CD4-positive, alpha-beta T cell treated with Interleukin-6 at 100 ng/mL for 8 hours (primary cell): Measurements from ENCODE around the gene GP1BB.
A peak's percentile ranks its signal among the peaks of the same experiment; 100 is the strongest.

Experiments used
- DNase-seq: peaks from one replicate; pipeline ENCODE4 v3.0.0-alpha.2; 2020; ENCODE audit warnings: mixed read lengths, low spot score

The GP1BB gene

DNA sequence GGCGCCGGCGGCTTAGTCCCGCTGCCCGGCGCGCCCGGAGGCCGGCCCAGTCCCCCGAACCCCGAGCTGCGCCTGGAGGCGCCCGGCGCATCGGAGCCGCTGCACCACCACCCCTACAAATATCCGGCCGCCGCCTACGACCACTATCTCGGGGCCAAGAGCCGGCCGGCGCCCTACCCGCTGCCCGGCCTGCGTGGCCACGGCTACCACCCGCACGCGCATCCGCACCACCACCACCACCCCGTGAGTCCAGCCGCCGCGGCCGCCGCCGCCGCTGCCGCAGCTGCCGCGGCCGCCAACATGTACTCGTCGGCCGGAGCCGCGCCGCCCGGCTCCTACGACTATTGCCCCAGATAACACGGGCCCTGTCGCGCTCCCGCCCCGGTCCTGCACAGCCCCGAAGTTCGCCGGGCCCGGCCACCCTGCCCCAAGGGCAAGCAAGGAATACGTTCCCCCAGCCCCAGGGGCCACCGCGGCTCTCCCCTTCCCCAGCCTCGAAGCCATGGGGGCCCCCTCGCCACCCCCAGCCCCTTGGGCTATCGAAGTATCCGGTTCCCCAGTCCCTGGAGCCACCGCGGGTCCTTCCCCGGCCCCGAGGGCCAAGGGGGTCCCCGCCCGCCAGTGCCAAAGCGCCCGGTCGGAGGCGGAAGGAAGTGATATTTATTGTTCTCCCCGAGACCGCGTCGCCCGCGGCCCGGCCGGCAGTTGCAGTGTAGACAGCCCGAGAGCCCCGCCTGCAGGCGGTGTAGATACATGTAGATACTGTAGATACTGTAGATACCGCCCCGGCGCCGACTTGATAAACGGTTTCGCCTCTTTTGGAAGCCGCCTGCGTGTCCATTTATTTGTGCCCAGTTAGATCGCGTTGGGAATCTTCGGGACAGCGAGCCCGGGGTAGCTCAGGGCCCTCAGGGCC is 43.4 kb downstream of the GP1BB start:
- DNase-seq: peak; percentile 17

DNA sequence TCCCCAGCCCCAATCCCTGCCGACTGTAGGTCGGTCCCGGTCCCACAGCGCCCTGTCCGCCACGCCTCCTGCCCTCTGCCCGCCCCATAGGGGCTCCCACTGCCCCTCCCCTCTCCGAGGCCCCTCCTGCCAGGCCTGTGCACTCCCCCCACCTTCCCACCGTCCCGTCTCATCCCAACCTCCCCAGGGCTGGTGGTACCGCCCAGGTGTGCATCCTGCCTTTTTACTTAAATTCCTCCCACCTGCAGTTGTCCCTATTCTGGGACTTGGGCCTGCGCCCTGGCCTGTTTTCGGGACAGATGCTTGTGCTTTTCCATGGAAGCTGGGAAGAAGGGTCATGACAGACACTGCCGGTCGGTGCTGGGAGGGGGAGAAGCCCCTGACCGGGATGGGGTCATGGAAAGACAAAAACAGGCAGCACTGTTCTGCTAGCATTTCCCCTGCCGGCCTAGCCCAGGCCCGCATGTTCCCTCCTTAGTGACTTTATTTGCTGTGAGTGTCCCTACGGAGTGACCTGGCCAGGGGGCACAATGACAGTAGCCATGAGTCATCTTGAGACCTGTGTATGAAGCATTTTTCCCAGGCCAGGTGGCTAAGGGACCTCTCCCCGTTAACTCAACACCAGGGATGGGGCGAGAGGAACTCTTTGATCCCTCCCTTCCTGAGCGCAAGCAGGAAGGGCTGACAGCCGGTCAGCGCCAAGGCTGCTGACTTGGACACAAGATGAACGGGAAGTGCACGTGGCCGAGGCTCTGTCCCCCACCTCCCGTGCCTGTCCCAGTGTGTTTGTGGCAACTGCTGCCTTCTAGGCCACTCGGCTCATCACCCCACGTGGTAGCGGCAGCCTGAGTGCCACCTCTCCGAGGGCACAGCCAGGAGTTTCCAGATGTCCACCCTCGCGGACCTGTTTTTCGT is 44.3 kb downstream of the GP1BB start:
- DNase-seq: no peak

DNA sequence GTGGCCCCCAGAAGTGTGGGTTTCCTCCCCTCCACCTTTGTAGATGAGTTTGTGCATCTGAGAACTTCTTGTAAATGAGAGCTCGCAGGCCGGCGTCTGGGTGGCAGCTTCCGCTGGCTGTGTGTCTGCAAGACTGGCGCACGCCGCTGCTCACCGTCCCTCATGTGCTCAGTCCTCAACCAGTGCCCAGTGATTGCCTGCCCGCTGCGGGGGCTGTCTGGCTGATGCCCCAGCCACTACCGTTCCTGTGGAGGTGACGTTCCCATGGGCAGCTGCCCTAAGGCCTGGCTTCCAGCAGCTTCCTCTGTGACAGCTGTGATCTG is 46.0 kb downstream of the GP1BB start:
- DNase-seq: no peak

DNA sequence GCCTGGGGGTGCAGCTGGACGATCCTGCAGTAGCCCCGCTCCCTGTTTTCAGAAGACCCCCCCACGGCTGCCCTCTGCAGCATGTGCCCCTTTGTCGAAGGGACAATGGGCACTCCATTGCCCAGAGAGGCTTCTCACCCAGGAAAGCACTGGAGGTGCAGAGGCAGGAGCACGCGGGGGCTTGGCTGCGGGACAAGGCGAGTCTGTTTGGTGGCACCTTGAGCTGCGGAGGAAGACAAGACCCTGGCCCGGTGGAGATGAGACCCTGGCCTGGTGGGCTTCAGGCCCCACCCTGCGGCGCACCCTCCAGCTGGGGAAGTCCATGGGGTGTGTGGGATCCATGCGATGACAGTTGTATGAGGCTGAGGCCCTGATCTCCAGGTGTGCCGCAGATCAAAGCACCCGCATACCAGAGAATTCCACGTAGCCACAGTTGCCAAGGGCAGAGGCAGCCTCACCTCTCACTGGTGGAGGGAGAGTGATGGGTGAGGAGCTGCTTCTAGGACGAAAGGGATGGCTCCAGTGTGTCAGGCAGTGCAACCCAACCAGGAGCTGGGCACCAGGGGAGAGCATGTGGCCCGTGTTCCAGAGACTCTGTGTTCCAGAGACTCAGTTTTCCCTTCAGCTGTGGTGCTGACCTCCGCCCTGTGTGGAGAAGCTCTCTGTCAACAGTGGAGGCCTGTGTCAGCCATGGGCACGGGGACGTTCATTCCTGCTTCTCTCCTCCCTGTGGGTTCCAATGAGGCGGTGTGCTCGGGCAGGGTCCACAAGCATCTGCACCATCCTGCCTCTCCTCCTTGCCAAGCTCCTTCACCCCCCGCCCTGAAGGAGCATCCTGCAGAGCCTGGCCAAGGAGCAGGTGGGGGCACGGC is 47.2 kb downstream of the GP1BB start:
- DNase-seq: no peak

DNA sequence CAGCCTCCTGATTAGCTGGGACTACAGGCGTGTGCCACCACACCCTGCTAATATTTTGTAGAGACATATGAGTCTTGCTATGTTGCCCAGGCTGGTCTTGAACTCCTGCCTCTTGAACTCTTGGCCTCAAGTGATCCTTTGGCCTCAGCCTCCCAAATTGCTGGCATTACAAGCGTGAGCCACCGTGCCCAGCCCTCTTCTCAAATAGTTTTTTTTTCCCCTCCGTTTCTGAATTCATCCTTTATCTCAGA is 49.0 kb downstream of the GP1BB start:
- DNase-seq: no peak

DNA sequence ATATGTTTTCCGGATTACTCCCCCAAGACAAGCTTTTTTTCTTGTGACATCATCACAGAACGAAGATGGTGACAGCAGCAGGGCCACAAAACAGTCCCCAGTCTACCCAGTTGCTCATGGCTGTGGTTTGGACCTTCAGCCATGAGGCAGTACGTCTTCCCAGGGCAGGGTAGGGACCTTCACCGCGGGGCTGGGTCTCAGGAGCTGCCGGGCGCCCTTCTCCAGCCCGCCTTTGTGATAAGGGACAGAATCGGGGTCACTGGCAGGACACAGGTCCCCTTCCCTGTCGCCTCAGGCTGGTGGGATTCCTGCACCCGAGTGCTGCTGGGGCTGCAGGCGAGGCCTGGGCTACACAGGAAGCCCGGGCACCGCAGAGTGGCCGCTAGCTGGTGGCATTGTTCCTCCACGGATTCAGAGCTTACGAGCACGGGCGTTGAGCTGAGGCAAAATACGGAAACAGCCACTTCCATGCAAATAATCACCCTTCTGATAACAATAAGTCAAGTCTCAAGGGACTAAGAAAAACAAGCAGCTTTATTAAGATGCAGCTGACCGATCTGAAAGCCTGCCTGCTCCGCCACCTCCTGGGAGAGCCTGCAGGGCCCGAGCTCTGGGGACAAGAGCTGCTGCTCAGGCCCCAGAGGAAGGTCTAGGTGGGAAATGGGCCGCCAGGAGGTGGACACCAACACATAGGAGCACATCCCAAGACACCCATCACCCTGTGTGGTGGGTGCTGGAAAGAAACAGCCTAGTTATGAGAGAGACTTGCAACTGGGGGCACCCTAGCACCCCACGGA is 49.5 kb downstream of the GP1BB start:
- no peak for DNase-seq

DNA sequence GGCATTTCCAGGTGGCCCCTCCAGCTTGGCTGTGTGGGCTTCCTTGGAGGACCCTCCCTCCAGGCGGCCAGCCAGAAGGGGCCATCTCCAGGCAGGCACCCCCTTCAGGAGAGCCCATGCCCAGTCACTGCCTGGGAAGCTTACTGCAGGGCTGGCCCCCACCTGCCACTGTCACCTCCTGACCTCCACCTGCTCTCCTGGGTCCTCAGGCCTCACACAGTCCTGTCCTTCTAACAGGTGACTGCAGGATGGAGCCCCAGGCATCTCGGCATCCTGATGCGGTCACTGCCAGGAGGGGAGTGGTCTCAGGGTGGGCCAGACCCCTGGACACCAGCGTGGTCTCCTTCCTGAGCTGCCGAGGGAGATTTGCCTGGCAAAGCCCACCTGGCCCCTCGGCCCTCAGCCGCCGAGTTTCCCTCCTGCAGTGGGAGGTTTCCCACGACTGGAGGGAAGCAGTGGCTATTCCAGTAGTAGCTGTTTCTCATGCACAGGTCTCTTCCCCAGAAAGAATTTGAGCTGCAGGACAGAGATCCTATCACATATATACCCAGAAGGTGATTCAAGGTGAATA is 50.2 kb downstream of the GP1BB start:
- no peak for DNase-seq
